Lower leg skin (tissue), 4 donors: ENCODE results near the gene MT1F. TPM values are rescaled to one million over a fixed set of nuclear protein-coding genes. Genes with fewer than 3 reads are reported as not detected.
A peak's percentile ranks its signal among the peaks of the same experiment; 100 is the strongest.

ENCODE experiments used
- DNase-seq, 2 donors: peaks; one replicate each; pipeline ENCODE4 v3.0.0-alpha.2; 2019; ENCODE audit warnings: low spot score in 2 of 2
- H3K4me3 ChIP-seq: fragments of 200-600 bp; sonication (generic); 2 replicates; pipeline ENCODE4 v1.5.1; 2017; ENCODE audit warnings: mild to moderate bottlenecking, low read depth; ENCODE audit not compliant: poor library complexity, severe bottlenecking
- POLR2A ChIP-seq, 2 donors: fragments of 450-650 bp; IDR thresholded peaks; one replicate each; pipeline ENCODE4 v1.6.1; 2016 to 2017; ENCODE audit warnings: antibody characterized with exemption in 2 of 2, mild to moderate bottlenecking in 1 of 2, moderate library complexity in 1 of 2
- WGBS, 2 donors: methylation state at CpG; one replicate each; pipeline ENCODE4 v1.1.5; 2018; 5-methylcytosine and 5-hydroxymethylcytosine counted together
- intact Hi-C: fragments of 100-400 bp; cut with DNase I; formaldehyde crosslinking; loops from one replicate; pipeline ENCODE4 v1.15.0; 2023; ENCODE audit warnings: low total_unique reads
- total RNA-seq, 4 donors: library from RNA; depleted of rRNA; stranded (reverse); fragments of >200 nt; gene quantifications; one replicate each; pipeline ENCODE4 v1.1.0, GENCODE V29; 2016
- TF ChIP-seq, protein P1 (sequence below), 3 donors: fragments of 450-650 bp; IDR thresholded peaks; one replicate each; pipeline ENCODE4 v1.5.1; 2016; ENCODE audit warnings: antibody characterized with exemption in 3 of 3, mild to moderate bottlenecking in 3 of 3, moderate library complexity in 2 of 3

Gene MT1F
- total RNA-seq, 4 donors from 2014 or later, result 2.1 to 17.2 (median 8.3) TPM

DNA sequence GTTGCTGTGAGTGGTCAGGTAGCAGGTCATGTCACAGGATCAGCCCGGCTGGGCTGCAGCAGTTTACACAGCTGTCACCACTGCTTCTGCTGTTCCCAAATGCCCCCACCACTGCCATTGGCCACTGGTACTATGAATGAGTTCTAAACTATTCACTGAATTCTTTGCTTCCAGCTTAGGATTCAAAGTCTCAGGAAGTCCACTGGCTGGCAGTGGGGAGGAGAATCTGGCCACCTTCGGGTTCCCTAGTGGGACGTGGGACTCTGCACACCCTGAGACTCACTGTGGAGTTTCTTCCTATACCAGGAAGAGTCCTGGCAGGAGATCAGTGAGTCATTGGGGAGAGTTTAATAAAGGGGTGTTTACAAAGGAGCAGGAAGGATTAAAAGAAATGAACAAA, 31.4 kb downstream of the MT1F start:
- TF ChIP-seq, protein P1, sequence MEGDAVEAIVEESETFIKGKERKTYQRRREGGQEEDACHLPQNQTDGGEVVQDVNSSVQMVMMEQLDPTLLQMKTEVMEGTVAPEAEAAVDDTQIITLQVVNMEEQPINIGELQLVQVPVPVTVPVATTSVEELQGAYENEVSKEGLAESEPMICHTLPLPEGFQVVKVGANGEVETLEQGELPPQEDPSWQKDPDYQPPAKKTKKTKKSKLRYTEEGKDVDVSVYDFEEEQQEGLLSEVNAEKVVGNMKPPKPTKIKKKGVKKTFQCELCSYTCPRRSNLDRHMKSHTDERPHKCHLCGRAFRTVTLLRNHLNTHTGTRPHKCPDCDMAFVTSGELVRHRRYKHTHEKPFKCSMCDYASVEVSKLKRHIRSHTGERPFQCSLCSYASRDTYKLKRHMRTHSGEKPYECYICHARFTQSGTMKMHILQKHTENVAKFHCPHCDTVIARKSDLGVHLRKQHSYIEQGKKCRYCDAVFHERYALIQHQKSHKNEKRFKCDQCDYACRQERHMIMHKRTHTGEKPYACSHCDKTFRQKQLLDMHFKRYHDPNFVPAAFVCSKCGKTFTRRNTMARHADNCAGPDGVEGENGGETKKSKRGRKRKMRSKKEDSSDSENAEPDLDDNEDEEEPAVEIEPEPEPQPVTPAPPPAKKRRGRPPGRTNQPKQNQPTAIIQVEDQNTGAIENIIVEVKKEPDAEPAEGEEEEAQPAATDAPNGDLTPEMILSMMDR (IDR thresholded peaks at IDR 0.05), result no peak
- no peak for TF ChIP-seq POLR2A (IDR thresholded peaks at IDR 0.05)
- H3K4me3 ChIP-seq, result no peak overlapping the region
- 64 to 65% methylated on average over 3 of the region's 3 CpGs for WGBS, 2 donors
- intact Hi-C loops, result loop anchor here (10.0 kb wide), 1 partner anchor 84 kb away; the partner anchor contains the start of gene MT2A
- no peak for DNase-seq

DNA sequence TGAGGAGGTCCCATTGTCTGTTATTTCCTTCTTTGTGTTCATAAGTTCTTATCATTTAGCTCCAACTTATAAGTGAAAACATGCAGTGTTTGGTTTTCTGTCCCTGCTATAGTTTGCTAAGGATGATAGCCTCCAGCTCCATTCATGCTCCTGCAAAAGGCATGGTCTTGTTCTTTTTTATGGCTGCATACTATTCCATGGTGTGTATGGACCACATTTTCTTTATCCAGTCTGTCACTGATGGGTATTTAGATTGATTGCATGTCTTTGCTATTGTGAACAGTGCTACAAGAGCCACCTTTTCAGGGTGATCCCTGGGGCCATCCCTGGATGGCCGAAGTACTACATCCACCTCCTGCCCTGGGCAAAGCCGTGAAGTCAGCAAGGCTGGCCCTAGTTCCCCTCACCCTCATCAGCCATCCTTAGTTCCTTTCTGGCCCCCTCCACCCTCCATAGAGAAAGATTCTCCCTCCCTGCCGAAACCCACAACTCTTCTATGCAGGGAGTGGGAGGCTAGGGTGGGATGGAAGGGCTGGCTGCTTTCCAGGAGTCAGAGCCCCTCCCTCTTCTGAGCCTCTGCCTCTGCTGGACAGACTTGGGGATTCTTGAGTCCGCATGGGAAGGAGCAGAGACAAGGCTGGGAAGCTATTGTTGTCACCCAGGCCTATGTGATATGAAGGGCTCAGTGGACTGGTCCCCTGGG, 32.8 kb downstream of the MT1F start:
- no peak overlapping the region for H3K4me3 ChIP-seq
- WGBS, 2 donors, result 70 to 71% methylated on average over 4 of the region's 4 CpGs
- no peak for DNase-seq
- intact Hi-C loops, result no loop called here
- TF ChIP-seq POLR2A (IDR thresholded peaks at IDR 0.05), result no peak
- TF ChIP-seq, protein P1 (IDR thresholded peaks at IDR 0.05), result no peak

DNA sequence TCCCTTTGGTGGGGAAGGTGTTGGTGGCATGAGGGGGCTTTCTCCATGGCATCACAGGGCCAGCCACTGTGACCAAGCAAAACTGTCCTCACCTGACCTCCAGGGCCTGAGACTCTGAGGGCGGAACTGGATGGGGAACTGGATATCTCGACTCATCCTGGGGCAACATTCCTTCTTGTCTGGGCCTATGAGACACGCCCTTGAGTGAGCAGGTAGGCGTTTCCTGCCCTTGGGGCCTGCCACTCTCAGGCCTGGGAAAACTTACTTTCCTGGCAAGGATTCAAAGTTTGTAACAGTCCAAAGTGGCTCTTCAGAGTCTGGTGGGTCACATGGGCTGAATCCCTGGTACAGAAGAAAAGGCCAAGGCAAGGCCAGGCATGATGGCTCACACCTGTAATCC, 34.1 kb downstream of the MT1F start:
- DNase-seq, result peak in 1 of 2 donors; percentile 71
- H3K4me3 ChIP-seq, result no peak overlapping the region
- WGBS, 2 donors, result 34 to 57% methylated on average over 4 of the region's 4 CpGs
- intact Hi-C loops, result no loop called here
- TF ChIP-seq, protein P1 (IDR thresholded peaks at IDR 0.05), result no peak
- TF ChIP-seq POLR2A (IDR thresholded peaks at IDR 0.05), result no peak

DNA sequence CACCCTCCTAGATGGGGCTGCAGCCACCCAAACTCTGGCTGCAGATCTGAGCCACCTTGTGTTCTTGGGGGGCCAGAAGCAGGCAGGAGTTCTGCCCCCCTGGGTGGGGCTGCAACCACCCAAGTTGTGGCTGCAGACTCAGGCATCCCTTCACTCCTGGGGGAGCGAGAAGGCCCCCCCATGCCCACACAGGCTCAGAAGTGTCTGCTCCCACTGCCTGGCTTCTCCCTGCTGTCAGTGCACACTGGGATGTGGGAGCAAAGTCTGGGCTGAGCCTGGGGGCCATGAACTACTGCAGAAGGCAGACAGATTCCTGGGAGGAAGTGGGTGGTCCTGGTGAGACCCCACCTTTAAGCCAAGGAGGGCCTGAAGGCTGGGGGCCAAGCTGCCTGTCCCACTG, 37.5 kb downstream of the MT1F start:
- TF ChIP-seq, protein P1 (IDR thresholded peaks at IDR 0.05), result no peak
- no peak for TF ChIP-seq POLR2A (IDR thresholded peaks at IDR 0.05)
- no peak for DNase-seq
- H3K4me3 ChIP-seq, result no peak overlapping the region

DNA sequence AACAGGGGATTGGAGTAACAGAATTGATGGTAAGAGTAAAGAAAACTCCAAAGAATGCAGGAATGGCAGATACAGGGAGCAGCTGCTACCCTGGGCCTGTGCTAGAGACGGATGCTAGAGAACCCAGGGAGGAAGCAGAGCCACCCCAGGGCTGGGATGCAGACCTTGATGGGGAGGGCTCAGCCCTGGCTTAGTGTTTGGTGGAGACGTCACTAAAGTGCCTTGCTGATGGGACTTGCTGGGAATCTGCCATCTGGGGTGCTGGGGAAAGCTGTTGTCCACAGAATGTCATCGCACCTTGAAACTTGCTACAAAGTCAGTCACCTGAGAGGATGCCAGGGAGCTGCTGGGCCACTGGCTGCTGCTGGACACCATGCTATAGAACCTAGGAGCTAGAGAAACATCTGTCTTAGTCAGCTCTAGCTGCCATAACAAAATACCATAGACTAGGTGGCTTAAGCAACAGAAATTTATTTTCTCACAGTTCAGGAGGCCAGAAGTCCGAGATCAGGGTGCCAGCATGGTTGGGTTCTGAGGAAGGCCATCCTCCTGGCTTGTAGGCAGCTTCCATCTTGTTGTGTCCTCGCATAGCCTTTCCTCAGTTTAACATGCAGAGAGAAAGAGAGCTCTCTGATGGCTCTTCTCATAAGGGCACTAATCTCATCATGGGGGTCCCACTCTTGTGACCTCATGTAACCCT, 39.8 kb downstream of the MT1F start:
- peak in 1 of 2 donors; percentile 50 for DNase-seq
- no peak for TF ChIP-seq POLR2A (IDR thresholded peaks at IDR 0.05)
- TF ChIP-seq, protein P1 (IDR thresholded peaks at IDR 0.05), result no peak
- intact Hi-C loops, result no loop called here
- H3K4me3 ChIP-seq, result no peak overlapping the region
- 88 to 96% methylated on average over 4 to 5 of the region's 5 CpGs for WGBS, 2 donors

More for the DNA sequence above, 37.5 kb downstream of the MT1F start:
- intact Hi-C loops, result no loop called here
- WGBS, 2 donors, result 60 to 100% methylated on average over 1 of the region's 1 CpG
